BLaER1 (cell line): ENCODE results near the gene STAMBPL1.

Source experiments
- H3K27ac ChIP-seq: shearing (Covaris generic); formaldehyde crosslinking; 2 replicates; pipeline ENCODE4 v1.8.1; 2022
- H3K27me3 ChIP-seq: shearing (Covaris generic); formaldehyde crosslinking; 2 replicates; pipeline ENCODE4 v1.8.1; 2022
- H3K36me3 ChIP-seq: shearing (Covaris generic); formaldehyde crosslinking; 2 replicates; pipeline ENCODE4 v1.8.1; 2022
- H3K4me1 ChIP-seq: shearing (Covaris generic); formaldehyde crosslinking; 2 replicates; pipeline ENCODE4 v1.8.1; 2022
- H3K4me2 ChIP-seq: shearing (Covaris generic); formaldehyde crosslinking; 2 replicates; pipeline ENCODE4 v1.8.1; 2022
- H3K4me3 ChIP-seq: shearing (Covaris generic); formaldehyde crosslinking; 2 replicates; pipeline ENCODE4 v1.8.1; 2022
- H3K9ac ChIP-seq: shearing (Covaris generic); formaldehyde crosslinking; 2 replicates; pipeline ENCODE4 v1.8.1; 2022
- H3K9me3 ChIP-seq: shearing (Covaris generic); formaldehyde crosslinking; 2 replicates; pipeline ENCODE4 v1.8.1; 2022
- H4K20me1 ChIP-seq: shearing (Covaris generic); formaldehyde crosslinking; 2 replicates; pipeline ENCODE4 v1.8.1; 2022
- Cebpa-rat ChIP-seq: shearing (Covaris generic); IDR thresholded peaks from 2 replicates; pipeline ENCODE4 v1.8.1; 2022

STAMBPL1 gene

GRCh38 chr10:88958721-88959120 lies 78.7 kb downstream of the STAMBPL1 start:
- peaks cover 21% of the 10 kb centered on the region for H3K4me1 ChIP-seq
- H3K9me3 ChIP-seq = no peaks in the 10 kb centered on the region
- H3K27ac ChIP-seq = no peak overlapping the region
- no peak for TF ChIP-seq Cebpa-rat
- H3K36me3 ChIP-seq = no peaks in the 10 kb centered on the region
- H3K4me2 ChIP-seq = no peak overlapping the region
- H4K20me1 ChIP-seq = no peaks in the 10 kb centered on the region
- no peaks in the 10 kb centered on the region for H3K27me3 ChIP-seq
- no peak overlapping the region for H3K9ac ChIP-seq
- no peak overlapping the region for H3K4me3 ChIP-seq

GRCh38 chr10:88960802-88961201 lies 80.8 kb downstream of the STAMBPL1 start:
- peaks cover 21% of the 10 kb centered on the region for H3K4me1 ChIP-seq
- no peak for TF ChIP-seq Cebpa-rat
- no peaks in the 10 kb centered on the region for H4K20me1 ChIP-seq
- H3K27me3 ChIP-seq = no peaks in the 10 kb centered on the region
- no peak overlapping the region for H3K4me3 ChIP-seq
- no peak overlapping the region for H3K9ac ChIP-seq
- no peak overlapping the region for H3K4me2 ChIP-seq
- no peaks in the 10 kb centered on the region for H3K9me3 ChIP-seq
- no peaks in the 10 kb centered on the region for H3K36me3 ChIP-seq
- no peak overlapping the region for H3K27ac ChIP-seq

- H3K4me2 ChIP-seq = peak overlapping the region; percentile 49; the same call in 1 of the 2 replicates
- TF ChIP-seq Cebpa-rat = no peak
- no peak overlapping the region for H3K27ac ChIP-seq
- no peaks in the 10 kb centered on the region for H3K27me3 ChIP-seq
- H4K20me1 ChIP-seq = no peaks in the 10 kb centered on the region
- no peak overlapping the region for H3K9ac ChIP-seq
- no peak overlapping the region for H3K4me3 ChIP-seq
- H3K9me3 ChIP-seq = no peaks in the 10 kb centered on the region
- H3K36me3 ChIP-seq = no peaks in the 10 kb centered on the region
- peaks cover 21% of the 10 kb centered on the region for H3K4me1 ChIP-seq
Observed at GRCh38 chr10:88961266-88961665, 81.2 kb downstream of the STAMBPL1 start.

DNA sequence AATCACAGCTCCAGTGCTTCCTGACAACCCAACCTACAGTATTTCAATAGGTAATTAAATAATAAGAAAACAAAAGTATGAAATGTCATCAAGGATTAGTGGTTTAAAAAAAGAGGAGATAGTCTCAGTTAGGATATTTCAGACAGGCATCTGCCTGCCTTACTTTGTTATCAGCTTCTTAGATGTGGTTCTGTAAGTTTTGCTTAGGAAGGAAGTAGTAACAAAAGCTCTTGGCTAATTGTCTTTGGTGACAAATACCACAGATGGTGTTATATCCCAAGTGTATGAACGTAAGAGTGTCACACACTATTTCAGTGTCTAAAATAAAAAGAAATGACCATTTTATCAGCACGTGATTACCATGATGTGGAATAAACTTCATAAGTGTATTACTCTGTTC lies 82.3 kb downstream of the STAMBPL1 start:
- no peak for TF ChIP-seq Cebpa-rat
- H3K27ac ChIP-seq = no peak overlapping the region
- no peaks in the 10 kb centered on the region for H3K9me3 ChIP-seq
- H3K4me3 ChIP-seq = no peak overlapping the region
- H3K4me1 ChIP-seq = peaks cover 21% of the 10 kb centered on the region
- H3K9ac ChIP-seq = no peak overlapping the region
- H4K20me1 ChIP-seq = no peaks in the 10 kb centered on the region
- no peaks in the 10 kb centered on the region for H3K27me3 ChIP-seq
- H3K4me2 ChIP-seq = peak overlapping the region; percentile 49
- H3K36me3 ChIP-seq = no peaks in the 10 kb centered on the region

- Histone ChIP-seq H3K9me3 (no peaks in the 10 kb centered on the region), H3K4me3 (no peak overlapping the region), H3K27ac (no peak overlapping the region), H3K9ac (no peak overlapping the region), H3K4me2 (no peak overlapping the region), H4K20me1 (no peaks in the 10 kb centered on the region), H3K4me1 (peaks cover 21% of the 10 kb centered on the region), H3K27me3 (no peaks in the 10 kb centered on the region), H3K36me3 (no peaks in the 10 kb centered on the region)
- TF ChIP-seq Cebpa-rat = no peak
Observed at GRCh38 chr10:88963318-88963717, 83.3 kb downstream of the STAMBPL1 start.

GRCh38 chr10:88964360-88964759 lies 84.3 kb downstream of the STAMBPL1 start:
- Histone ChIP-seq H3K27me3 (no peaks in the 10 kb centered on the region), H4K20me1 (no peaks in the 10 kb centered on the region), H3K4me2 (no peak overlapping the region), H3K36me3 (no peaks in the 10 kb centered on the region), H3K4me1 (peaks cover 21% of the 10 kb centered on the region), H3K9ac (no peak overlapping the region), H3K27ac (no peak overlapping the region), H3K9me3 (no peaks in the 10 kb centered on the region), H3K4me3 (no peak overlapping the region)
- no peak for TF ChIP-seq Cebpa-rat

DNA sequence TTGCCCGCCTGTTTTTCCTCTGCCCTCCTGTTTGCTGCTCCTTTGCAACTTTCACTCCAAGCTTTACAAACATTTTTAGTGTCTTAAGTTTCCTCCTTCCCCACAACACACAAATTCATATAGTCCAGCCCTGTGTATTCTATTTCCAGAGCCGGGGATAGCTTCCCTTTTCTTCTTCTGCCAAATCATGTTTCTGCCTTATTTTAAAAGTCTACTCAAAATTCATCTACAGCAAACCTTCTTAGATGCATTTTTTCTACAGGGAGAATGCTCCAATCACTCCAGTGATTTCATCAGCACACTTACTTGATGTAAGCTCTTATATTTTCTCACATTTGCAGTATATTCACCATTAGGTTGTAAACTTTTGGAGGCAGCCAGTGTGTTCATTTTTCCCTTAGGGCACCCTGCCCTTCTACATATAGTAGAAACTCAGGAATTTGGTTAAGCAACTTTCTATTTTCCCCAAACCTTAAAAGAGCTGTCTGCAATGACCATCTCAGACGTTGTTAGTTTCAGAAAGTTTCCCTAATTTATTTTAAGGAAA lies 84.9 kb downstream of the STAMBPL1 start:
- Histone ChIP-seq H3K4me3 (no peak overlapping the region), H3K36me3 (no peaks in the 10 kb centered on the region), H3K4me1 (peaks cover 21% of the 10 kb centered on the region), H3K9me3 (no peaks in the 10 kb centered on the region), H3K9ac (no peak overlapping the region), H3K27me3 (no peaks in the 10 kb centered on the region), H3K27ac (no peak overlapping the region), H3K4me2 (no peak overlapping the region), H4K20me1 (no peaks in the 10 kb centered on the region)
- no peak for TF ChIP-seq Cebpa-rat

DNA sequence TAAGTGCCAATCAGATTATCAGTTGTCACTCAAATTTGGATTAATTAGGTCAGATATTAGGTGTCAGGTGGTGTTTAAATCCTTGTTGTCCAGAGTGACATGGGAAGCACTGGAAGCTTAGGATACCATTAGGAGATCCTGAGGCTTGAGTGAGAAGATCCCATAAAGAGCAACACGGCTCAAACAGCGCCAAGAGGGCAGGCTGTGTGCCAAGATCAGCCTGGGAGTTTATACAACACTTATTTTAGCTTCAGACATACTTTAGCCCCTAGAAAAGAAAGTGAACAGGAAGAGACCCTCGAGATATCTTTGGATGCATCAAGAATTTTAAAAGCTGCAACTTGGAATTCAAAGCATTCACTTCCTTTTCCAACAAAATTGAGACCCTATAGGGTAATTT lies 86.8 kb downstream of the STAMBPL1 start:
- H4K20me1 ChIP-seq = no peaks in the 10 kb centered on the region

GRCh38 chr10:88968391-88968790 lies 88.3 kb downstream of the STAMBPL1 start:
- Histone ChIP-seq H3K4me1 (no peaks in the 10 kb centered on the region), H3K36me3 (no peaks in the 10 kb centered on the region), H3K27ac (no peak overlapping the region), H3K4me3 (no peak overlapping the region), H3K9me3 (no peaks in the 10 kb centered on the region), H4K20me1 (no peaks in the 10 kb centered on the region), H3K9ac (no peak overlapping the region), H3K27me3 (no peaks in the 10 kb centered on the region), H3K4me2 (no peak overlapping the region)
- no peak for TF ChIP-seq Cebpa-rat

More for the DNA sequence above, 86.8 kb downstream of the STAMBPL1 start:
- Histone ChIP-seq H3K27ac (no peak overlapping the region), H3K4me3 (no peak overlapping the region), H3K9ac (no peak overlapping the region), H3K4me1 (peaks cover 15% of the 10 kb centered on the region), H3K4me2 (no peak overlapping the region), H3K9me3 (no peaks in the 10 kb centered on the region), H3K27me3 (no peaks in the 10 kb centered on the region), H3K36me3 (no peaks in the 10 kb centered on the region)
- TF ChIP-seq Cebpa-rat = no peak

GRCh38 chr10:88971221-88972061 lies 91.4 kb downstream of the STAMBPL1 start:
- Histone ChIP-seq H3K27me3 (no peaks in the 10 kb centered on the region), H3K9ac (no peak overlapping the region), H3K4me2 (no peak overlapping the region), H3K4me1 (peaks cover 13% of the 10 kb centered on the region; the same call in 1 of the 2 replicates), H3K27ac (no peak overlapping the region), H3K36me3 (no peaks in the 10 kb centered on the region), H3K9me3 (no peaks in the 10 kb centered on the region), H3K4me3 (no peak overlapping the region), H4K20me1 (no peaks in the 10 kb centered on the region)
- TF ChIP-seq Cebpa-rat = no peak
